Measurements from ENCODE around the gene ATIC. TPM values are rescaled to one million over a fixed set of nuclear protein-coding genes. Genes with fewer than 3 reads are reported as not detected.

Gene ATIC
- total RNA-seq, 1 experiment from 2014 or later, result 285 TPM

GRCh38 chr2:215380699-215381098, 68.8 kb downstream of the ATIC start:
- DNase-seq (ENCODE audit: low spot score), result no peak
- TF ChIP-seq, protein P1, sequence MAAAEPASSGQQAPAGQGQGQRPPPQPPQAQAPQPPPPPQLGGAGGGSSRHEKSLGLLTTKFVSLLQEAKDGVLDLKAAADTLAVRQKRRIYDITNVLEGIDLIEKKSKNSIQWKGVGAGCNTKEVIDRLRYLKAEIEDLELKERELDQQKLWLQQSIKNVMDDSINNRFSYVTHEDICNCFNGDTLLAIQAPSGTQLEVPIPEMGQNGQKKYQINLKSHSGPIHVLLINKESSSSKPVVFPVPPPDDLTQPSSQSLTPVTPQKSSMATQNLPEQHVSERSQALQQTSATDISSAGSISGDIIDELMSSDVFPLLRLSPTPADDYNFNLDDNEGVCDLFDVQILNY (CRISPR knock-in tag; IDR thresholded peaks at IDR 0.05), result no peak
- TF ChIP-seq, protein P2, sequence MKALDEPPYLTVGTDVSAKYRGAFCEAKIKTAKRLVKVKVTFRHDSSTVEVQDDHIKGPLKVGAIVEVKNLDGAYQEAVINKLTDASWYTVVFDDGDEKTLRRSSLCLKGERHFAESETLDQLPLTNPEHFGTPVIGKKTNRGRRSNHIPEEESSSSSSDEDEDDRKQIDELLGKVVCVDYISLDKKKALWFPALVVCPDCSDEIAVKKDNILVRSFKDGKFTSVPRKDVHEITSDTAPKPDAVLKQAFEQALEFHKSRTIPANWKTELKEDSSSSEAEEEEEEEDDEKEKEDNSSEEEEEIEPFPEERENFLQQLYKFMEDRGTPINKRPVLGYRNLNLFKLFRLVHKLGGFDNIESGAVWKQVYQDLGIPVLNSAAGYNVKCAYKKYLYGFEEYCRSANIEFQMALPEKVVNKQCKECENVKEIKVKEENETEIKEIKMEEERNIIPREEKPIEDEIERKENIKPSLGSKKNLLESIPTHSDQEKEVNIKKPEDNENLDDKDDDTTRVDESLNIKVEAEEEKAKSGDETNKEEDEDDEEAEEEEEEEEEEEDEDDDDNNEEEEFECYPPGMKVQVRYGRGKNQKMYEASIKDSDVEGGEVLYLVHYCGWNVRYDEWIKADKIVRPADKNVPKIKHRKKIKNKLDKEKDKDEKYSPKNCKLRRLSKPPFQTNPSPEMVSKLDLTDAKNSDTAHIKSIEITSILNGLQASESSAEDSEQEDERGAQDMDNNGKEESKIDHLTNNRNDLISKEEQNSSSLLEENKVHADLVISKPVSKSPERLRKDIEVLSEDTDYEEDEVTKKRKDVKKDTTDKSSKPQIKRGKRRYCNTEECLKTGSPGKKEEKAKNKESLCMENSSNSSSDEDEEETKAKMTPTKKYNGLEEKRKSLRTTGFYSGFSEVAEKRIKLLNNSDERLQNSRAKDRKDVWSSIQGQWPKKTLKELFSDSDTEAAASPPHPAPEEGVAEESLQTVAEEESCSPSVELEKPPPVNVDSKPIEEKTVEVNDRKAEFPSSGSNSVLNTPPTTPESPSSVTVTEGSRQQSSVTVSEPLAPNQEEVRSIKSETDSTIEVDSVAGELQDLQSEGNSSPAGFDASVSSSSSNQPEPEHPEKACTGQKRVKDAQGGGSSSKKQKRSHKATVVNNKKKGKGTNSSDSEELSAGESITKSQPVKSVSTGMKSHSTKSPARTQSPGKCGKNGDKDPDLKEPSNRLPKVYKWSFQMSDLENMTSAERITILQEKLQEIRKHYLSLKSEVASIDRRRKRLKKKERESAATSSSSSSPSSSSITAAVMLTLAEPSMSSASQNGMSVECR (CRISPR knock-in tag; IDR thresholded peaks at IDR 0.05; ENCODE audit: borderline replicate concordance), result no peak
- TF ChIP-seq ZNF317 (CRISPR knock-in tag; IDR thresholded peaks at IDR 0.05; ENCODE audit: borderline replicate concordance, low read depth) (no peak), ATF2 (CRISPR knock-in tag; IDR thresholded peaks at IDR 0.05; ENCODE audit: borderline replicate concordance, low read depth) (no peak), NFYB (CRISPR knock-in tag; conservative IDR thresholded peaks at IDR 0.05; ENCODE audit: low read depth) (no peak), JUN (CRISPR knock-in tag; IDR thresholded peaks at IDR 0.05) (no peak), ZNF121 (CRISPR knock-in tag; IDR thresholded peaks at IDR 0.05) (no peak), PRDM15 (CRISPR knock-in tag; IDR thresholded peaks at IDR 0.05) (no peak), FOXP1 (CRISPR knock-in tag; IDR thresholded peaks at IDR 0.05; ENCODE audit: borderline replicate concordance) (no peak), HMGXB4 (CRISPR knock-in tag; IDR thresholded peaks at IDR 0.05) (no peak), SMAD4 (CRISPR knock-in tag; IDR thresholded peaks at IDR 0.05) (no peak), IRF2 (CRISPR knock-in tag; IDR thresholded peaks at IDR 0.05; ENCODE audit: borderline replicate concordance, low read depth) (no peak), CDX4 (CRISPR knock-in tag; IDR thresholded peaks at IDR 0.05; ENCODE audit: borderline replicate concordance) (no peak), ZMAT4 (CRISPR knock-in tag; IDR thresholded peaks at IDR 0.05) (no peak)
- TF ChIP-seq, protein P3, sequence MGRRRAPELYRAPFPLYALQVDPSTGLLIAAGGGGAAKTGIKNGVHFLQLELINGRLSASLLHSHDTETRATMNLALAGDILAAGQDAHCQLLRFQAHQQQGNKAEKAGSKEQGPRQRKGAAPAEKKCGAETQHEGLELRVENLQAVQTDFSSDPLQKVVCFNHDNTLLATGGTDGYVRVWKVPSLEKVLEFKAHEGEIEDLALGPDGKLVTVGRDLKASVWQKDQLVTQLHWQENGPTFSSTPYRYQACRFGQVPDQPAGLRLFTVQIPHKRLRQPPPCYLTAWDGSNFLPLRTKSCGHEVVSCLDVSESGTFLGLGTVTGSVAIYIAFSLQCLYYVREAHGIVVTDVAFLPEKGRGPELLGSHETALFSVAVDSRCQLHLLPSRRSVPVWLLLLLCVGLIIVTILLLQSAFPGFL (CRISPR knock-in tag; IDR thresholded peaks at IDR 0.05; ENCODE audit: borderline replicate concordance), result no peak
- TF ChIP-seq, protein P4, sequence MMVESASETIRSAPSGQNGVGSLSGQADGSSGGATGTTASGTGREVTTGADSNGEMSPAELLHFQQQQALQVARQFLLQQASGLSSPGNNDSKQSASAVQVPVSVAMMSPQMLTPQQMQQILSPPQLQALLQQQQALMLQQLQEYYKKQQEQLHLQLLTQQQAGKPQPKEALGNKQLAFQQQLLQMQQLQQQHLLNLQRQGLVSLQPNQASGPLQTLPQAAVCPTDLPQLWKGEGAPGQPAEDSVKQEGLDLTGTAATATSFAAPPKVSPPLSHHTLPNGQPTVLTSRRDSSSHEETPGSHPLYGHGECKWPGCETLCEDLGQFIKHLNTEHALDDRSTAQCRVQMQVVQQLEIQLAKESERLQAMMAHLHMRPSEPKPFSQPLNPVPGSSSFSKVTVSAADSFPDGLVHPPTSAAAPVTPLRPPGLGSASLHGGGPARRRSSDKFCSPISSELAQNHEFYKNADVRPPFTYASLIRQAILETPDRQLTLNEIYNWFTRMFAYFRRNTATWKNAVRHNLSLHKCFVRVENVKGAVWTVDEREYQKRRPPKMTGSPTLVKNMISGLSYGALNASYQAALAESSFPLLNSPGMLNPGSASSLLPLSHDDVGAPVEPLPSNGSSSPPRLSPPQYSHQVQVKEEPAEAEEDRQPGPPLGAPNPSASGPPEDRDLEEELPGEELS (CRISPR knock-in tag; IDR thresholded peaks at IDR 0.05), result no peak
- H3K4me1 Mint-ChIP-seq, result no peaks in the 10 kb centered on the region
- no peak for ATAC-seq
- H3K27me3 Mint-ChIP-seq (ENCODE audit: low read depth), result no peaks in the 10 kb centered on the region
- H3K9me3 Mint-ChIP-seq, result no peaks in the 10 kb centered on the region
- ChIA-PET POLR2A (no interaction called here), CTCF (no interaction called here)
- H3K4me3 Mint-ChIP-seq, result no peak overlapping the region
- H3K36me3 Mint-ChIP-seq, result peaks cover 61% of the 10 kb centered on the region
- H3K27ac Mint-ChIP-seq, result no peak overlapping the region
